ENCODE data around the gene GJE1.
"Not testable (repeated sequence)": the region's sequence is repeated elsewhere in the genome, so short reads cannot be mapped to it uniquely, and the experiment has no call there.

GJE1 gene

GRCh38 chr6:142132625-142133024 is at the start of gene GJE1:
TSS of gene GJE1 (plus strand) at chr6:142132925. CDS start at chr6:142133159, 234 bp downstream.
- DNase-seq (ENCODE audit: low read depth) = no peak

- no peak for DNase-seq (ENCODE audit: low read depth)
These were observed 44.5 kb upstream of the GJE1 start for GRCh38 chr6:142087950-142088857.

- no peak for DNase-seq (ENCODE audit: low read depth)
These were observed 43.9 kb upstream of the GJE1 start for GRCh38 chr6:142088858-142089216.

GRCh38 chr6:142104820-142105219 is 27.9 kb upstream of the GJE1 start:
- DNase-seq (ENCODE audit: low read depth) = not testable (repeated sequence)

- DNase-seq (ENCODE audit: low read depth) = not testable (repeated sequence)
These were observed 21.9 kb upstream of the GJE1 start for GRCh38 chr6:142110820-142111219.

- no peak for DNase-seq (ENCODE audit: low read depth)
These were observed 20.2 kb upstream of the GJE1 start for GRCh38 chr6:142112451-142113061.

- DNase-seq (ENCODE audit: low read depth) = no peak
These were observed 15.4 kb upstream of the GJE1 start for GRCh38 chr6:142117366-142117765.

- no peak for DNase-seq (ENCODE audit: low read depth)
These were observed 14.4 kb upstream of the GJE1 start for GRCh38 chr6:142118328-142118727.

GRCh38 chr6:142118925-142119324 is 13.8 kb upstream of the GJE1 start:
- DNase-seq (ENCODE audit: low read depth) = no peak

GRCh38 chr6:142121342-142121741 is 11.4 kb upstream of the GJE1 start:
- no peak for DNase-seq (ENCODE audit: low read depth)

- no peak for DNase-seq (ENCODE audit: low read depth)
These were observed 1.9 kb upstream of the GJE1 start for GRCh38 chr6:142130814-142131213.

GRCh38 chr6:142138876-142139275 is 6.2 kb downstream of the GJE1 start:
- DNase-seq (ENCODE audit: low read depth) = no peak

GRCh38 chr6:142141531-142141930 is 8.8 kb downstream of the GJE1 start:
- DNase-seq (ENCODE audit: low read depth) = not testable (repeated sequence)

- DNase-seq (ENCODE audit: low read depth) = peak; percentile 98
These were observed 14.3 kb downstream of the GJE1 start, which contains the start of the genes NMBR and VTA1 for GRCh38 chr6:142146828-142147662. TSS of gene NMBR (minus strand) at chr6:142147122. CDS start at chr6:142088658, 58,464 bp downstream. TSS of gene VTA1 (plus strand) at chr6:142147263. CDS start at chr6:142147288, 25 bp downstream.

GRCh38 chr6:142152746-142153145 is 20.0 kb downstream of the GJE1 start:
- no peak for DNase-seq (ENCODE audit: low read depth)

- DNase-seq (ENCODE audit: low read depth) = no peak
These were observed 20.5 kb downstream of the GJE1 start for GRCh38 chr6:142153196-142153595.

GRCh38 chr6:142154336-142154735 is 21.6 kb downstream of the GJE1 start:
- no peak for DNase-seq (ENCODE audit: low read depth)

GRCh38 chr6:142155091-142155490 is 22.4 kb downstream of the GJE1 start:
- DNase-seq (ENCODE audit: low read depth) = no peak

GRCh38 chr6:142155895-142156757 is 23.4 kb downstream of the GJE1 start:
- DNase-seq (ENCODE audit: low read depth) = no peak

- DNase-seq (ENCODE audit: low read depth) = not testable (repeated sequence)
These were observed 24.0 kb downstream of the GJE1 start for GRCh38 chr6:142156758-142157068.

GRCh38 chr6:142162780-142163179 is 30.1 kb downstream of the GJE1 start:
- no peak for DNase-seq (ENCODE audit: low read depth)
